Measurements from ENCODE around the gene SH3RF3.

GRCh38 chr2:109127556-109127955 is 1.4 kb upstream of the SH3RF3 start:
- TF ChIP-seq YY1 (IDR thresholded peaks at IDR 0.05; ENCODE audit: insufficient read depth, insufficient read length) (no peak), ZNF274 (IDR thresholded peaks at IDR 0.05; ENCODE audit: low read depth, low read length) (no peak)

All from NT2/D1 (cell line).